ENCODE measurements around the gene LFNG. TPM values are rescaled to one million over a fixed set of nuclear protein-coding genes. Genes with fewer than 3 reads are reported as not detected.

LFNG gene
- total RNA-seq, 1 donor from 2014 or later: 20.1 TPM

GRCh38 chr7:2512713-2513112, 6.9 kb upstream of the LFNG start:
- intact Hi-C loops (cut with DNase I): no loop called here
- ATAC-seq (no peak), DNase-seq (ENCODE audit: low spot score) (no peak)

- DNase-seq (ENCODE audit: low spot score) (no peak), ATAC-seq (no peak)
- intact Hi-C loops (cut with DNase I): no loop called here
These were observed 5.9 kb upstream of the LFNG start for GRCh38 chr7:2513702-2514101.

GRCh38 chr7:2514473-2515423, 4.8 kb upstream of the LFNG start:
- DNase-seq (ENCODE audit: low spot score) (no peak), ATAC-seq (no peak)
- intact Hi-C loops (cut with DNase I): no loop called here

GRCh38 chr7:2515424-2516193, 4.0 kb upstream of the LFNG start:
- intact Hi-C loops (cut with DNase I): no loop called here
- ATAC-seq (no peak), DNase-seq (ENCODE audit: low spot score) (no peak)

GRCh38 chr7:2516194-2516555, 3.4 kb upstream of the LFNG start:
- no peak for ATAC-seq
- intact Hi-C loops (cut with DNase I): no loop called here
- no peak for DNase-seq (ENCODE audit: low spot score)

DNA sequence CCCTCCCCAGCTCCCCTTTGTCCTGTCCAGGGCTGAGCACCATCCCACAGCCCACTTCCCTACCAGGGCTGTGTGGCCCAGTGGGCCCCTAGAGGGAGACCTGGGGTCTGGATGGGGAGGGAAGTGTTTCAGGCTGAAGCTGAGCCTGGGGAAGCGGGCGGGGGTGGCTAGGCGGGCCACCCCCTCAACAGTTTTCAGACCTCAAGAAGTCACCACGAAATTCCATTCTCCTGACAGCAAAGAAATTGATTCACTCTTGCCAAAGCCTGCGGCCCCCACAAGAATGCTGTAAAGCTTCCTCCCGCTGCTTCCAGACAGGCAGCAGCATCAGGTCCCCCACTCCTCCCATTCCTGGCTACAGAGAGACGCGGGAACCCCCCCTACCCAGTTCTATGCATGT, 2.5 kb upstream of the LFNG start:
- intact Hi-C loops (cut with DNase I): no loop called here
- ATAC-seq (no peak), DNase-seq (ENCODE audit: low spot score) (no peak)

- ATAC-seq: no peak
- no peak for DNase-seq (ENCODE audit: low spot score)
- intact Hi-C loops (cut with DNase I): no loop called here
These were observed 1.7 kb upstream of the LFNG start for GRCh38 chr7:2517678-2518507.

DNA sequence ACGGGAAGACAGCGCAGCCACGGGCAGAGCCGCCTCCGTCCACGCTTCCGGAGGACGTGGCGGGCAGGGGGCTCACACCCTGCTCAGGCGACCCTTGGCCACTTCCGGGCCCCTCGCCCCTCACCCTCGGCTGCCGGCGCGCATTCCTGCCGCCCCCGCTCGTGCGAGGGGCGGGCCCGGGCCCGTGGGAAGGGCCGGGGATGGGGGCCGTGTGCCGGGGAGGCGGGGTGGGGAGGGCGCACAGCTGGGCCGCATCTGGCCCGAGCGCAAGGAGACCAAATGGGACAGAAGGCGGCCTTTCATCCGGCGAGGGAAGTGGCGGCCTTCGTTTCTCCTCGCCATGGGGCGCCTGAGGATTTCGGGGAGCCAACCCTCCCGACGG, 846 bp upstream of the LFNG start:
- intact Hi-C loops (cut with DNase I): no loop called here
- no peak for DNase-seq (ENCODE audit: low spot score)
- ATAC-seq: no peak

DNA sequence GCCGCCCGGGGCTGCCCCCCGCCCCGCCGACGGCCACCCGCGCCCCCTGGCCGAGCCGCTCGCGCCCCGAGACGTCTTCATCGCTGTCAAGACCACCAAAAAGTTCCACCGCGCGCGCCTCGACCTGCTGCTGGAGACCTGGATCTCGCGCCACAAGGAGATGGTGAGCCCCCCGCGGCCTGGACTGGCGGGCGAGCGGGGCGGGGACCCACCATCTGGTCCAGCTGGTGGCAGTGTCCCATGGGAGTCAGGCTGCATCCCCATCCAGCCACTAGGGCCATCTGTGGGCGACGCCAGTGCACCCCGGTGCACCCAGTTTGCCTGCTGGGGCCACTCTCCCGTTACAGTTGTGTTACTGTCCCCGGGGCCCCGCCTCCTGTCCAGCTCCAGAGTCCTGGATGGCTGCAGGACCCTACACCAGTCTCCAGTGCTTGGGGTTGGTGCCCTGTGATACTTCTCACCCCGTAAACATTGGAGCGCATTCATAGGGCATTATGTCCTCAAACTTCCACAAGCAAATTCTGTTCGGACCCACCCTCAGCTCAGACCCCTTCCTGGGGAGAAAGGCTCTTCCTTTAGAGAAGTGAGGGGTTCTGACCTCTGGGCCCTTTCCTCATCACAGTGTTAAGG, 672 bp downstream of the LFNG start:
- no peak for ATAC-seq

GRCh38 chr7:2520761-2521290, 1.3 kb downstream of the LFNG start:
- no peak for ATAC-seq
- no peak for DNase-seq (ENCODE audit: low spot score)
- intact Hi-C loops (cut with DNase I): no loop called here

More for the DNA sequence above, 672 bp downstream of the LFNG start:
- intact Hi-C loops (cut with DNase I): no loop called here
- no peak for DNase-seq (ENCODE audit: low spot score)

DNA sequence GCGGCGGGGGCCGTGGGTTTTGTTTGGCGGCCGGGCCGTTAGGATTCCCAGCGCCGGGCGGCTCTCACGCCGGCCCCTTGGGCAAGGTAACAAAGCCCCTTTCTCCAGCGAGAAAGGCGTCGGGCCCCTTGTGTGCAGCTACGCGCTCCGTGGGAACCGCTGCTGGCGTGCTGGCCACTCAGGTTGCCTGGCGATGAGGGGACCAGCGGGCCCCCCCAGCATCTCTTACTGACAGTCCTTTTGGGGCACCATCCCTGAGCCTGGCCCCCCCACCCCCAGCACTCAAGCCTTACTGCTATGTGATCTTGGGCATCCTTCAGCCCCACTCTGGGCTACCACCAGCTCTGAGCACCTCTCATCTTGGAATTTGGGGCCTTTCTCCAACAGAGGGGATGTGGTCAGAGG, 1.8 kb downstream of the LFNG start:
- ATAC-seq (no peak), DNase-seq (ENCODE audit: low spot score) (no peak)
- intact Hi-C loops (cut with DNase I): no loop called here

GRCh38 chr7:2521952-2522591, 2.5 kb downstream of the LFNG start:
- ATAC-seq (no peak), DNase-seq (ENCODE audit: low spot score) (no peak)
- intact Hi-C loops (cut with DNase I): no loop called here

DNA sequence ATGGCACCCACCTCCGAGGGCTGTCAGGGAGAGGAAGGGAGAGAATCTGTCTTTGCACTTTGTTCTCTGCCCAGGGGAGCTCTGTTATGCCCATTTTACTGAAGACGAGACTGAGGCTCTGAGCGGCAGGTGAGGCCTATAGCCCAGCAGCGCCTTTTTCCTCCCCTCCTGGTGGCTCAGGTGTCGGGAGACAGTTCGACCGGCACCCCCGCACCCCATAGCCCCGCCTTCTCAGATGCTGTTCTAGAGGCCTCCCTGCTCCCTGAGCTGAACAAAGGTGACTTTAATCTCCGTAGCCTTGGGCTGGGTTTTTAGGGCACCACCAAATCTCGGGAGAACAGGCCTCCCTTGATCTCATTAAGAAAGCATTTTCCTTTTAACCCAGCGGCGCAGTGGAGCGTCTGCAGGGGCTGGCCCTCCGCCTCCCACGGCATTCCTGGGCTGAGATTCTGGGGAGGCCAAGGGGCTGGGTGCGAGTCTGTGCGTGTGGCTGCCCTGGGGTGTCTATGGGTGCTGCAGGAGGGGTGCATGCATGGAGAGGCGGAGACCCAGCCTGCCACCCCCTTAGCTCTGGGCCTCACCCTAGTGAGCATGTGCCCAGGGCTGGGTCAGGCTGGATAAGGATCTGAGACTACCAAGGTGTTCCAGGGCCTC, 3.3 kb downstream of the LFNG start:
- ATAC-seq (no peak), DNase-seq (ENCODE audit: low spot score) (no peak)
- intact Hi-C loops (cut with DNase I): no loop called here

DNA sequence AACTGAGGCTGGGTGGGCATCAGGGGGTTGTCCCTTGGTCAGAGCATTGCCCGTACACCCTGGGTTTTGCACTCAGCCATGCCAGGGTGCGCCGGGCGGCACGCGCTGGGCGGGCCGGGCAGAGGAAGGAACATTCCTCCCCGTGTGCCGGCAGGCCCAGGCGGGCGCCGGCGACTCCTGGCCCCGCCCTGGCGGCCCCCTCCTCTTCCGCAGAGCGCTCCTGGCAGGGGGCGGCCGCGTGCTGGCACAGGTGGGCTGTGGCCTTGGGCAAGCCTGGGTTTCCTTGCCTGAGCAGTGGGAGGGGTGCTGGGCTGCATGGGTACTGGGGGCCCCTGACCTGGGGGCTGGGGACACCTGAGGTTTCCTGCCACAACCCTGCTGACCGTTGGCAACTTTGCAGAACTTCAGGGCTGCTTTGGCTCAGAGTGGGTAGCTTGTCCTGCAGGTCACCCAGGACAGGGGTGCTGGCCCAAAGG, 3.9 kb downstream of the LFNG start:
- ATAC-seq (no peak), DNase-seq (ENCODE audit: low spot score) (no peak)
- intact Hi-C loops (cut with DNase I): no loop called here

- intact Hi-C loops (cut with DNase I): no loop called here
- ATAC-seq (peak; percentile 13), DNase-seq (ENCODE audit: low spot score) (peak; percentile 87)
These were observed 4.6 kb downstream of the LFNG start for GRCh38 chr7:2523941-2524807.

GRCh38 chr7:2524808-2525657, 5.5 kb downstream of the LFNG start:
- DNase-seq (ENCODE audit: low spot score): no peak
- ATAC-seq: no peak
- intact Hi-C loops (cut with DNase I): no loop called here

Measured in sciatic nerve (tissue), 2 donors.